ENCODE results near the gene STXBP6.

DNA sequence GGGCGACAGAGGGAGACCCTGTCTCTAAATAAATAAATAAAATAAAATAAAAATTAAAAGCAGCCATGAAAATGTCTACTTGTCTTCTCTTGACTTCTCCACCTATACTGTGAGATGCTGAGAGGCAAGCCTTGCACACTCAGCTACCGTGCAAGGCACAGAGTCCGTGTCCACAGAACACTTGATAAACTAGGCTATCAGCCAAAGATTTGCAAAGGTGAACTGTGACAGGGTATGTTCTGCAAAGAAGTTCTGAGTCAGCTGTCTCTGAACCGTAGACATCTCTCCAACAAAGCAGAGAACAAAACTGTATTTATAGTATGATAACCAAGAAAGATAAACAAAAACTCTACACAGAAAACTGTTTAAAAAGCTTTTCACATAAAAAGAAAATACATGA lies 35.5 kb downstream of the STXBP6 start:
- TF ChIP-seq CTCF (IDR thresholded peaks at IDR 0.05) (no peak), POLR2A (IDR thresholded peaks at IDR 0.05) (no peak), POLR2AphosphoS5 (IDR thresholded peaks at IDR 0.05) (no peak), EP300 (IDR thresholded peaks at IDR 0.05) (no peak)

Measured in suprapubic skin (tissue), 4 donors.